HepG2 (cell line): Measurements from ENCODE around the gene VAPA. TPM values are rescaled to one million over a fixed set of nuclear protein-coding genes. Genes with fewer than 3 reads are reported as not detected.

ENCODE experiments used
- MLX ChIP-seq: IDR thresholded peaks from 2 replicates; pipeline ENCODE4 v1.6.1; 2016
- NCOR1 ChIP-seq: fragments of 200-600 bp; sonication (generic); IDR thresholded peaks from 2 replicates; pipeline ENCODE4 v1.7.0; 2017; ENCODE audit warnings: antibody characterized with exemption, low read length, borderline replicate concordance
- PHF8 ChIP-seq: sonication (generic); formaldehyde crosslinking; IDR thresholded peaks from 2 replicates; pipeline ENCODE4 v1.5.0; 2020; ENCODE audit warnings: missing genetic modification reagents
- ZFP41 ChIP-seq: sonication (generic); formaldehyde crosslinking; IDR thresholded peaks from 2 replicates; pipeline ENCODE4 v1.4.0; 2020; ENCODE audit warnings: mild to moderate bottlenecking, missing genetic modification reagents, borderline replicate concordance
- ZHX2 ChIP-seq, 2 experiments: sonication (generic) in 1 of 2; formaldehyde crosslinking in 1 of 2; IDR thresholded peaks; 2 replicates each; pipeline versions ENCODE4 v1.6.1 to v1.9.0; 2014 to 2022; ENCODE audit warnings: antibody characterized with exemption in 1 of 2, borderline replicate concordance in 1 of 2, inconsistent platforms in 1 of 2, low read depth in 1 of 2, missing genetic modification reagents in 1 of 2
- ZNF124 ChIP-seq: sonication (generic); formaldehyde crosslinking; IDR thresholded peaks from 2 replicates; pipeline ENCODE4 v1.4.0; 2020; ENCODE audit warnings: missing genetic modification reagents
- ZNF580 ChIP-seq: IDR thresholded peaks from 2 replicates; pipeline ENCODE4 v1.6.1; 2016; ENCODE audit warnings: low read depth, borderline replicate concordance
- ZNF747 ChIP-seq: sonication (generic); formaldehyde crosslinking; IDR thresholded peaks from 2 replicates; pipeline ENCODE4 v1.8.1; 2023; ENCODE audit warnings: missing genetic modification reagents, mild to moderate bottlenecking, borderline replicate concordance
- polyA plus RNA-seq, 8 experiments: library from polyadenylated mRNA; depleted of rRNA in 3 of 8; stranded (reverse) in 7 of 8; unstranded in 1 of 8; fragments of >200 nt; fragmentation: Illumina TruSeq in 4 of 8; extraction: Trizol in 4 of 8; gene quantifications; 2 replicates each; pipeline versions ENCODE4 v1.2.1 to v1.2.3, GENCODE V29; 2011 to 2016; ENCODE audit warnings: low read depth in 4 of 8, missing spikeins in 1 of 8, mixed read lengths in 1 of 8; ENCODE audit not compliant: insufficient read depth in 1 of 8
- total RNA-seq, 5 experiments: library from RNA; depleted of rRNA; stranded (reverse); fragments of >200 nt; fragmentation: Illumina TruSeq; extraction: Trizol; gene quantifications; 2 replicates each; pipeline ENCODE4 v1.2.3, GENCODE V29; 2016; ENCODE audit warnings: low read depth in 1 of 5

The VAPA gene
- total and polyA plus RNA-seq, 2 of the 13 experiments (the other 11 are each of a cell fraction or from before 2014, with no cell fraction given), result 167 to 294 TPM

GRCh38 chr18:9877655-9878014 is 36.2 kb upstream of the VAPA start (continued):
- TF ChIP-seq ZNF580 (CRISPR knock-in tag) (no peak), MLX (CRISPR knock-in tag) (no peak), ZNF124 (CRISPR knock-in tag) (no peak), ZFP41 (CRISPR knock-in tag) (no peak), PHF8 (CRISPR knock-in tag) (no peak), ZHX2 (IDR thresholded peaks at IDR 0.05; ENCODE audit: low read depth) (no peak), ZHX2 (CRISPR knock-in tag; IDR thresholded peaks at IDR 0.05; ENCODE audit: borderline replicate concordance) (no peak), NCOR1 (no peak), ZNF747 (CRISPR knock-in tag) (no peak)
